DMS114 treated with DMSO at 0.1 percent for 48 hours (cell line): Measurements from ENCODE around the gene VSTM5.

Experiments
- DNase-seq: peaks from one replicate; lab custom pipeline; 2025; ENCODE audit not compliant: unreplicated experiment; lab: John Stamatoyannopoulos, UW

VSTM5 gene

GRCh38 chr11:93843906-93844305 is 6.5 kb downstream of the VSTM5 start:
- no peak for DNase-seq

GRCh38 chr11:93842461-93842860 is 8.0 kb downstream of the VSTM5 start:
- no peak for DNase-seq

GRCh38 chr11:93842034-93842433 is 8.4 kb downstream of the VSTM5 start:
- no peak for DNase-seq

- DNase-seq = no peak
Observed at GRCh38 chr11:93841446-93841845, 9.0 kb downstream of the VSTM5 start.

- no peak for DNase-seq
Observed at GRCh38 chr11:93840981-93841380, 9.4 kb downstream of the VSTM5 start.

- DNase-seq = no peak
Observed at GRCh38 chr11:93840180-93840579, 10.2 kb downstream of the VSTM5 start.

- no peak for DNase-seq
Observed at GRCh38 chr11:93838967-93839366, 11.5 kb downstream of the VSTM5 start.

- DNase-seq = no peak
Observed at GRCh38 chr11:93832780-93833179, 17.6 kb downstream of the VSTM5 start.

- DNase-seq = no peak
Observed at GRCh38 chr11:93831343-93832127, 18.9 kb downstream of the VSTM5 start.

- no peak for DNase-seq
Observed at GRCh38 chr11:93829598-93829997, 20.8 kb downstream of the VSTM5 start.

- DNase-seq = no peak
Observed at GRCh38 chr11:93827363-93827762, 23.1 kb downstream of the VSTM5 start.

GRCh38 chr11:93823210-93823609 is 27.2 kb downstream of the VSTM5 start:
- no peak for DNase-seq

GRCh38 chr11:93822359-93822758 is 28.1 kb downstream of the VSTM5 start:
- no peak for DNase-seq

- DNase-seq = no peak
Observed at GRCh38 chr11:93821617-93822016, 28.8 kb downstream of the VSTM5 start.

- DNase-seq = no peak
Observed at GRCh38 chr11:93820847-93821246, 29.6 kb downstream of the VSTM5 start.

- DNase-seq = no peak
Observed at GRCh38 chr11:93819966-93820695, 30.3 kb downstream of the VSTM5 start.

GRCh38 chr11:93817426-93818348 is 32.7 kb downstream of the VSTM5 start:
- DNase-seq = no peak

GRCh38 chr11:93814966-93815633 is 35.3 kb downstream of the VSTM5 start:
- DNase-seq = no peak

- DNase-seq = no peak
Observed at GRCh38 chr11:93813974-93814373, 36.4 kb downstream of the VSTM5 start.

GRCh38 chr11:93807980-93808379 is 42.4 kb downstream of the VSTM5 start:
- DNase-seq = no peak

- DNase-seq = no peak
Observed at GRCh38 chr11:93804879-93805278, 45.5 kb downstream of the VSTM5 start.
